MCF 10A (cell line): ENCODE data around the gene GALNS. TPM values are rescaled to one million over a fixed set of nuclear protein-coding genes. Genes with fewer than 3 reads are reported as not detected.

Experiments
- BruUV-seq: library from RNA; stranded (reverse); fragments of 400-500 nt; replicated peaks from 2 replicates; lab custom pipeline; 2021; lab: Mats Ljungman, UMichigan
- CTCF ChIA-PET: fragments of 300-600 bp; sonication (Branson Sonifier 250); formaldehyde crosslinking; extraction: SDS; loops from one replicate; lab custom pipeline; 2021; ENCODE audit warnings: antibody characterized with exemption, inconsistent platforms; lab: Yijun Ruan, JAX
- POLR2A ChIA-PET: fragments of 300-600, 350-650 bp; sonication (Branson Sonifier 250); formaldehyde crosslinking; extraction: SDS; loops from one replicate; lab custom pipeline; 2020; ENCODE audit warnings: antibody characterized with exemption, inconsistent platforms; lab: Yijun Ruan, JAX
- DNase-seq: peaks from one replicate; pipeline ENCODE4 v3.0.0-alpha.2; 2018; ENCODE audit not compliant: unreplicated experiment
- H3K27ac Mint-ChIP-seq: one replicate; pipeline ENCODE4 v1.8.0; 2022; ENCODE audit warnings: mild to moderate bottlenecking, low read depth, mixed read lengths; ENCODE audit not compliant: unreplicated experiment
- H3K27me3 Mint-ChIP-seq: one replicate; pipeline ENCODE4 v1.8.0; 2022; ENCODE audit warnings: mixed read lengths; ENCODE audit not compliant: insufficient read depth, unreplicated experiment
- H3K36me3 Mint-ChIP-seq: one replicate; pipeline ENCODE4 v1.8.0; 2022; ENCODE audit warnings: mild to moderate bottlenecking, moderate library complexity, mixed read lengths; ENCODE audit not compliant: insufficient read depth, unreplicated experiment
- H3K4me1 Mint-ChIP-seq: one replicate; pipeline ENCODE4 v1.8.0; 2022; ENCODE audit warnings: mixed read lengths; ENCODE audit not compliant: insufficient read depth, unreplicated experiment
- H3K4me3 Mint-ChIP-seq: one replicate; pipeline ENCODE4 v1.8.0; 2022; ENCODE audit warnings: mild to moderate bottlenecking, moderate library complexity, mixed read lengths; ENCODE audit not compliant: unreplicated experiment
- H3K9me3 Mint-ChIP-seq: one replicate; pipeline ENCODE4 v1.8.0; 2022; ENCODE audit warnings: mixed read lengths; ENCODE audit not compliant: unreplicated experiment
- CTCF ChIP-seq: fragments of 200-600 bp; IDR thresholded peaks from one replicate; pipeline ENCODE4 v1.8.0; 2022; ENCODE audit warnings: antibody characterized with exemption, mild to moderate bottlenecking; ENCODE audit not compliant: unreplicated experiment
- intact Hi-C: fragments of 100-400 bp; cut with micrococcal nuclease; formaldehyde crosslinking; loops from 2 replicates; pipeline ENCODE4 v1.14.1; 2022
- total RNA-seq: library from RNA; stranded (reverse); gene quantifications from 2 replicates; pipeline ENCODE4 v1.2.3, GENCODE V29; 2022

Gene GALNS
- total RNA-seq, 1 experiment from 2014 or later = 26.0 TPM

DNA sequence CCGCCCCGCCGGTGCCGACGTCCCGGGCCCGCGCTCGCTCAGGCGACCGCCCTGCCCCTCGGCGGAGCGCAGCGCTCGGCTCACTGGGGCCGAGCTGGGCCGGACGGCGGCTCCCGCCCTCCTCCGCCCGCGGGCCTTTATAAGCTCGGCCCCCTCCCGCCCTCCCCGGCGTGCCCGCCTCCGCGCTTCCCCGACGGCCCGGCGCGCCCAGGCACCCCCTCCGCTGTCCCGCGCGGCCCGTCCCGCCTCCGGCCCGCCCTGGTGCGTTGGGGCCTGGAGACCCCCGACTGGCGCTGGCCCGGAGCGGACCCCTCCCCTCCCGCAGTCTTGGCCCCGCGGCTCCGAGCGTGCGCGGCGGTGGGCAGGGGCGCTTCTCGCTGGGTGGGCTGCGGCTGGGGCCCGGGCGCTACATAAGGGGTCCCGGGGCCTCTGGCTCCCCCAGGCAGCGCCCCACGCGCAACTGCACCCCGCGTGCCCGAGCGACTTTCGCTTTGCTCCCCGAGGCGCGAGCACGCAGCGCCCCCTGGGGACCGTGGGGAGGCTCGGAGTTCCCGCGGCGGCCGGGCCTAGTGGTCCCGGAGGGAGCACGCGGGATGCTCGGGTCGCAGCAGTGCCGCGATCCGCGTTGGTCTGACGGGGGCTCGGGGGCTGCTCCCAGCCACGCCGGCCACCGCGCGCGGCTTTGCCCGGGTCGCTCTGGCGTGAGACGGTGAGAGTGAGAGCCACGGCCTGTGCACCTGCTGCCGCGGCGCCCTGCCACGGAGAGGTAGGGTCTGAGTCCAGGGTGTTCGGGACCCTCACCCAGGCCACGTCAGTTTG lies 71.4 kb downstream of the GALNS start, which contains the start of gene PIEZO1:
PIEZO1 (minus strand) TSS at position 115 of the 819 bp plus-strand sequence. CDS start 256 bp downstream, outside the sequence.
- Mint-ChIP-seq H3K9me3 (no peaks in the 10 kb centered on the region), H3K4me1 (peaks cover 25% of the 10 kb centered on the region), H3K27me3 (no peaks in the 10 kb centered on the region), H3K4me3 (peak within 1 kb of the TSS; percentile 68), H3K36me3 (no peaks in the 10 kb centered on the region), H3K27ac (peak within 1 kb of the TSS; percentile 83)
- peak; percentile 55 for DNase-seq
- TF ChIP-seq CTCF = peak; percentile 92
- ChIA-PET POLR2A (interaction anchor here (0.7 to 3.7 kb wide), 12 partner anchors 9 to 214 kb away, joined by 3 to 24 read pairs (median 4); partner anchors contain the start of genes APRT and CDT1), CTCF (interaction anchor here (0.6 to 3.2 kb wide), 8 partner anchors 12 to 809 kb away, joined by 3 to 21 read pairs (median 4); no protein-coding TSS in a partner anchor)
- intact Hi-C loops = loop anchor here (1.0 kb wide), 1 partner anchor 48 kb away; no protein-coding TSS in a partner anchor
- BruUV-seq = no TSS peak

DNA sequence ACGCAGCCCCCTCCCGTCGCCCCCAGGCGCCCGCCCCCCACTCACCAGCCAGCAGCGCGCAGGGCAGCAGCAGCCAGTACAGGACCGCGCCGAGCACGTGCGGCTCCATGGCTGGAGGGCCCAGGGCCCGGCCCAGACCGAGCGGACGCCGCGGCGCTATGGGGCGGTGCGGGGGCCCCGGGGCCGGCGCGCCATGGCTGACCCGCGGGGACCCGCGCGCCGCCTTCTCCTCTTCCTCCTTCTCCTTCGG lies 72.0 kb downstream of the GALNS start:
- no peaks in the 10 kb centered on the region for H3K9me3 Mint-ChIP-seq
- peak overlapping the region; percentile 68 for H3K4me3 Mint-ChIP-seq
- H3K27ac Mint-ChIP-seq = peak overlapping the region; percentile 27
- no peak for TF ChIP-seq CTCF
- DNase-seq = no peak
- peaks cover 25% of the 10 kb centered on the region for H3K4me1 Mint-ChIP-seq
- H3K27me3 Mint-ChIP-seq = no peaks in the 10 kb centered on the region
- POLR2A ChIA-PET = interaction anchor here (0.6 to 3.7 kb wide), 16 partner anchors 9 to 214 kb away, joined by 3 to 24 read pairs (median 4); partner anchors contain the start of genes APRT and CDT1
- CTCF ChIA-PET = interaction anchor here (0.6 to 6.0 kb wide), 3 partner anchors 30 to 49 kb away, joined by 3 to 61 read pairs (median 6); no protein-coding TSS in a partner anchor
- intact Hi-C loops = loop anchor here (1.0 kb wide), 1 partner anchor 47 kb away; no protein-coding TSS in a partner anchor
- no peaks in the 10 kb centered on the region for H3K36me3 Mint-ChIP-seq
- no TSS peak for BruUV-seq

DNA sequence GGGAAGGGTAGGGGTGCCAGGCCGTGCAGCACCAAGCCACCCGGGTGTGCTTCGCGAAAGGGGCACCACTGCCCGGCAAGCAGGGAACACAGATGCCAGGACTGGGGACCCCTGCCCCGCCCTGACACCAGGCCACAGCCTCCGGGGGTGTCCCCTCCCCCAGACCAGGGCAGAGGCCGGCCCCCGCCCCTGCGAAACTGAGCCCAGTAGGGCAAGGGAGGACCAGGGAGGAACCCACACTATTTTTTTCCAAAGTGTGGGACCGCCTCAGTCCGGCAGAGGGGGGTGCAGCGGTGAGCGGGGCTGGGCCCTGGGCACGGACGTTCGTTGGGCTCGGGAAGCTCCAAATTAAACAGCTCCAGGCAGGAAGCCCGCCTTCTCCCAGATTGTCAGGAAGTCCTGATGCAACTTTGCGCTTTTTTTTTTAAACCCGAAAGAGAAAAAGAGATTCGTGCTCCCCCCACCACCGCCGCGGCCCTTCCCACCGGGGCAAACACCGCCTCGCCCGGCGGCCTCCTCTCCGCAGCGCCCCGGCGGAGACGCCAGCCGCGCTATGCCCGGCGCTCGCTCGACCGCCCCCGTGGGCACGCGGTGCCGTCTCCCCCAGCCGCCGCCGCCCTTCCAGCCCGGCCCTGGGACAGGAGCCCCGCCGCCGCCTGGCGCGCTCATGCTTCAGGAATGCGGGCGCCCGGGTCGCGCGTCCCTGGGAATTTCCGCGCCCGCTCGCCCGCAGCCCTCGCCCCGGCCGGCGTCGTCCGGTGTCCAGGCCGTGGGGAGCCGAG lies 72.5 kb downstream of the GALNS start:
- ChIA-PET CTCF (interaction anchor here (0.6 to 6.0 kb wide), 6 partner anchors 31 to 383 kb away, joined by 3 to 61 read pairs (median 5); no protein-coding TSS in a partner anchor), POLR2A (interaction anchor here (0.6 to 5.3 kb wide), 18 partner anchors 10 to 214 kb away, joined by 3 to 57 read pairs (median 5); partner anchors contain the start of genes APRT, CDT1 and ZC3H18)
- H3K27ac Mint-ChIP-seq = peak overlapping the region; percentile 83
- intact Hi-C loops = no loop called here
- H3K27me3 Mint-ChIP-seq = no peaks in the 10 kb centered on the region
- H3K4me3 Mint-ChIP-seq = peak overlapping the region; percentile 68
- H3K4me1 Mint-ChIP-seq = peaks cover 25% of the 10 kb centered on the region
- DNase-seq = peak; percentile 87
- BruUV-seq = no TSS peak
- H3K9me3 Mint-ChIP-seq = no peaks in the 10 kb centered on the region
- peak; percentile 42 for TF ChIP-seq CTCF
- no peaks in the 10 kb centered on the region for H3K36me3 Mint-ChIP-seq
